ENCODE results near the gene CDH8.

DNA sequence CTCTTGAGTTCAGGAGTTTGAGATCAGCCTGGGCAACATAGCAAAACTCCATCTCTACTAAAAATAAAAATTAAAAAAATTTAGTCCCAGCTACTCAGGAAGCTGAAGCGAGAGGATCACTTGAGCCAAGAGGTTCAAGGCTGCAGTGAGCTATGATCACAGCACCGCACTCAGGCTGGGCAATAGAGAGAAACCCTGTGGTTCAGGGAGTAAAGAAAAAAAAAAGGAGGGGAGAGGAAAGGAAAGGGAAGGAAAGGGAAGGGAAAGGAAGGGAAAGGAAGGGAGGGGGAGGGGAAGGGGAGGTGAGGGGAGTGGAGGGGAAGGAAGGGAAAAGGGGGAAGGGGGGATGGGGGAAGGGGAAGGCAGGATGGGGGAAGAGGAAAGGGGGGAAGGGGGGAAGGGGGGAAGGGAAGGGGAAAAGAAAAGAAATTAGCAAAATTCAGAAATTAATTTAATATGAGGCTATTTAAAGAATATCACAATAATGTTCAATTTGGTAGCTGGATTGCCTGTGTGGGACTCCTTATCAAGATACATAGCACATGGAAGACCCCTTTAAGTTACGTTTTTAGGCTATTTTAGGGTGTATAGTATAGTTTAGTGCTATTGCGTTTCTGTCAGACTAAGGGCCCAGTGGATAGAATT lies 424.3 kb downstream of the CDH8 start:
- TF ChIP-seq POLR2A (IDR thresholded peaks at IDR 0.05) = no peak
- TF ChIP-seq, protein P1, sequence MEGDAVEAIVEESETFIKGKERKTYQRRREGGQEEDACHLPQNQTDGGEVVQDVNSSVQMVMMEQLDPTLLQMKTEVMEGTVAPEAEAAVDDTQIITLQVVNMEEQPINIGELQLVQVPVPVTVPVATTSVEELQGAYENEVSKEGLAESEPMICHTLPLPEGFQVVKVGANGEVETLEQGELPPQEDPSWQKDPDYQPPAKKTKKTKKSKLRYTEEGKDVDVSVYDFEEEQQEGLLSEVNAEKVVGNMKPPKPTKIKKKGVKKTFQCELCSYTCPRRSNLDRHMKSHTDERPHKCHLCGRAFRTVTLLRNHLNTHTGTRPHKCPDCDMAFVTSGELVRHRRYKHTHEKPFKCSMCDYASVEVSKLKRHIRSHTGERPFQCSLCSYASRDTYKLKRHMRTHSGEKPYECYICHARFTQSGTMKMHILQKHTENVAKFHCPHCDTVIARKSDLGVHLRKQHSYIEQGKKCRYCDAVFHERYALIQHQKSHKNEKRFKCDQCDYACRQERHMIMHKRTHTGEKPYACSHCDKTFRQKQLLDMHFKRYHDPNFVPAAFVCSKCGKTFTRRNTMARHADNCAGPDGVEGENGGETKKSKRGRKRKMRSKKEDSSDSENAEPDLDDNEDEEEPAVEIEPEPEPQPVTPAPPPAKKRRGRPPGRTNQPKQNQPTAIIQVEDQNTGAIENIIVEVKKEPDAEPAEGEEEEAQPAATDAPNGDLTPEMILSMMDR (IDR thresholded peaks at IDR 0.05) = no peak

All from testis (tissue), 2 donors.